Spinal cord (tissue), 10 donors: ENCODE measurements around the gene NPM3. TPM values are rescaled to one million over a fixed set of nuclear protein-coding genes. Genes with fewer than 3 reads are reported as not detected.
A peak's percentile ranks its signal among the peaks of the same experiment; 100 is the strongest.

Experiments used
- DNase-seq, 6 donors: peaks; one replicate each; pipeline versions ENCODE4 v3.0.0 to v3.0.0-alpha.2; 2013 to 2015; ENCODE audit warnings: low spot score in 6 of 6, low read depth in 4 of 6
- H3K27ac ChIP-seq: one replicate; pipeline ENCODE4 v1.5.1; 2013; ENCODE audit warnings: low read depth, low read length, control low read depth
- H3K27me3 ChIP-seq: one replicate; pipeline ENCODE4 v1.6.1; 2013; ENCODE audit warnings: low read length; ENCODE audit not compliant: control insufficient read depth, insufficient read depth
- H3K36me3 ChIP-seq: one replicate; pipeline ENCODE4 v1.6.1; 2013; ENCODE audit warnings: low read length; ENCODE audit not compliant: control insufficient read depth, insufficient read depth
- H3K4me1 ChIP-seq: one replicate; pipeline ENCODE4 v1.6.1; 2013; ENCODE audit warnings: low read length; ENCODE audit not compliant: control insufficient read depth, insufficient read depth
- H3K4me3 ChIP-seq: one replicate; pipeline ENCODE4 v1.5.1; 2013; ENCODE audit warnings: low read depth, low read length, control low read depth
- H3K9me3 ChIP-seq: one replicate; pipeline ENCODE4 v1.6.1; 2013; ENCODE audit warnings: low read length; ENCODE audit not compliant: control insufficient read depth, insufficient read depth
- WGBS: methylation state at CpG from one replicate; pipeline ENCODE4 v1.1.5; 2013; ENCODE audit warnings: missing lambda C conversion rate; ENCODE audit not compliant: insufficient coverage; 5-methylcytosine and 5-hydroxymethylcytosine counted together
- polyA plus RNA-seq, 2 donors: library from polyadenylated mRNA; unstranded; fragments of 120-200 nt; gene quantifications; one replicate each; pipeline ENCODE4 v1.2.1, GENCODE V29; 2013; ENCODE audit not compliant: insufficient read length in 2 of 2
- total RNA-seq, 2 donors: library from RNA; depleted of rRNA in 1 of 2; stranded (reverse); fragments of 120-200 nt in 1 of 2; fragments of >200 nt in 1 of 2; gene quantifications; one replicate each; pipeline versions ENCODE4 v1.2.3 to v1.2.4, GENCODE V29; 2013 to 2014
- donor health status: healthy.

Gene NPM3
- total and polyA plus RNA-seq, 4 donors, result 20.0 to 40.6 (median 39.0) TPM

- no peak overlapping the region for H3K27ac ChIP-seq
- WGBS, result 94% methylated on average over 5 of the region's 5 CpGs
- peaks cover 9% of the 10 kb centered on the region for H3K4me1 ChIP-seq
- no peaks in the 10 kb centered on the region for H3K36me3 ChIP-seq
- H3K9me3 ChIP-seq, result no peaks in the 10 kb centered on the region
- no peak for DNase-seq
- H3K4me3 ChIP-seq, result no peak overlapping the region
- H3K27me3 ChIP-seq, result peaks cover 34% of the 10 kb centered on the region
These were observed 20.5 kb downstream of the NPM3 start for GRCh38 chr10:101762736-101763135.

- WGBS, result 72% methylated on average over 5 of the region's 9 CpGs
- Histone ChIP-seq H3K27ac (no peak overlapping the region), H3K9me3 (no peaks in the 10 kb centered on the region), H3K4me3 (no peak overlapping the region), H3K4me1 (peaks cover 9% of the 10 kb centered on the region), H3K36me3 (no peaks in the 10 kb centered on the region), H3K27me3 (peaks cover 22% of the 10 kb centered on the region)
- no peak for DNase-seq
These were observed 22.0 kb downstream of the NPM3 start for GRCh38 chr10:101761226-101761625.

GRCh38 chr10:101760510-101760909 is 22.7 kb downstream of the NPM3 start:
- no peak for DNase-seq
- Histone ChIP-seq H3K27me3 (peaks cover 21% of the 10 kb centered on the region), H3K4me1 (peaks cover 9% of the 10 kb centered on the region), H3K36me3 (no peaks in the 10 kb centered on the region), H3K27ac (no peak overlapping the region), H3K4me3 (no peak overlapping the region), H3K9me3 (no peaks in the 10 kb centered on the region)
- 83% methylated on average over 3 of the region's 3 CpGs for WGBS

GRCh38 chr10:101759309-101760247 is 23.7 kb downstream of the NPM3 start:
- no peak overlapping the region for H3K27ac ChIP-seq
- peaks cover 14% of the 10 kb centered on the region for H3K27me3 ChIP-seq
- WGBS, result 47% methylated on average over 10 of the region's 12 CpGs

GRCh38 chr10:101758858-101759257 is 24.4 kb downstream of the NPM3 start:
- Histone ChIP-seq H3K4me1 (peaks cover 9% of the 10 kb centered on the region), H3K36me3 (no peaks in the 10 kb centered on the region), H3K27me3 (peaks cover 14% of the 10 kb centered on the region), H3K9me3 (no peaks in the 10 kb centered on the region), H3K4me3 (no peak overlapping the region), H3K27ac (no peak overlapping the region)
- WGBS, result 65% methylated on average over 2 of the region's 2 CpGs
- no peak for DNase-seq

More at GRCh38 chr10:101759309-101760247, 23.7 kb downstream of the NPM3 start:
- DNase-seq, result no peak
- Histone ChIP-seq H3K36me3 (no peaks in the 10 kb centered on the region), H3K9me3 (no peaks in the 10 kb centered on the region), H3K4me3 (no peak overlapping the region), H3K4me1 (peaks cover 9% of the 10 kb centered on the region)

GRCh38 chr10:101752241-101752640 is 31.0 kb downstream of the NPM3 start:
- WGBS, result 50% methylated on average over 1 of the region's 3 CpGs
- H3K4me3 ChIP-seq, result no peak overlapping the region
- no peaks in the 10 kb centered on the region for H3K36me3 ChIP-seq
- no peak for DNase-seq
- no peak overlapping the region for H3K27ac ChIP-seq
- H3K4me1 ChIP-seq, result peaks cover 16% of the 10 kb centered on the region
- no peaks in the 10 kb centered on the region for H3K9me3 ChIP-seq
- H3K27me3 ChIP-seq, result no peaks in the 10 kb centered on the region

- Histone ChIP-seq H3K4me3 (no peak overlapping the region), H3K4me1 (peaks cover 16% of the 10 kb centered on the region)
- WGBS, result 37% methylated on average over 15 of the region's 19 CpGs
These were observed 33.9 kb downstream of the NPM3 start for GRCh38 chr10:101749047-101750016.

GRCh38 chr10:101748496-101748895 is 34.8 kb downstream of the NPM3 start:
- Histone ChIP-seq H3K4me3 (no peak overlapping the region), H3K4me1 (peaks cover 16% of the 10 kb centered on the region), H3K9me3 (no peaks in the 10 kb centered on the region), H3K27ac (no peak overlapping the region), H3K36me3 (no peaks in the 10 kb centered on the region), H3K27me3 (no peaks in the 10 kb centered on the region)
- 50% methylated on average over 1 of the region's 3 CpGs for WGBS
- DNase-seq, result no peak

More at GRCh38 chr10:101749047-101750016, 33.9 kb downstream of the NPM3 start:
- H3K9me3 ChIP-seq, result no peaks in the 10 kb centered on the region
- no peaks in the 10 kb centered on the region for H3K36me3 ChIP-seq
- H3K27ac ChIP-seq, result no peak overlapping the region
- DNase-seq, result peak in 2 of 6 donors; percentile 12 to 42
- no peaks in the 10 kb centered on the region for H3K27me3 ChIP-seq

GRCh38 chr10:101745074-101745696 is 38.1 kb downstream of the NPM3 start:
- peak in 2 of 6 donors; percentile 14 to 43 for DNase-seq
- 72% methylated on average over 9 of the region's 9 CpGs for WGBS
- no peaks in the 10 kb centered on the region for H3K9me3 ChIP-seq
- peaks cover 4% of the 10 kb centered on the region for H3K27me3 ChIP-seq
- H3K27ac ChIP-seq, result no peak overlapping the region
- no peak overlapping the region for H3K4me3 ChIP-seq
- H3K36me3 ChIP-seq, result no peaks in the 10 kb centered on the region
- H3K4me1 ChIP-seq, result peaks cover 16% of the 10 kb centered on the region
